Left ventricle myocardium inferior (tissue), 1 donor: ENCODE data around the gene ANKRD39. TPM values are rescaled to one million over a fixed set of nuclear protein-coding genes. Genes with fewer than 3 reads are reported as not detected.

ENCODE experiments used
- DNase-seq: peaks from one replicate; pipeline ENCODE4 v3.0.0-alpha.2; 2020
- H3K27ac ChIP-seq: fragments of 200-600 bp; replicated peaks from 2 replicates; pipeline ENCODE4 v1.8.0; 2021
- H3K27me3 ChIP-seq: fragments of 200-600 bp; 2 replicates; pipeline ENCODE4 v1.8.0; 2021; ENCODE audit warnings: low read depth
- H3K36me3 ChIP-seq: fragments of 200-600 bp; 2 replicates; pipeline ENCODE4 v1.8.0; 2021
- H3K4me1 ChIP-seq: fragments of 200-600 bp; 2 replicates; pipeline ENCODE4 v1.8.0; 2021
- H3K4me3 ChIP-seq: fragments of 200-600 bp; 2 replicates; pipeline ENCODE4 v1.8.0; 2021; ENCODE audit warnings: mild to moderate bottlenecking, moderate library complexity
- H3K9me3 ChIP-seq: fragments of 200-600 bp; replicated peaks from 2 replicates; pipeline ENCODE4 v1.8.0; 2021
- intact Hi-C: fragments of 100-400 bp; cut with micrococcal nuclease; formaldehyde crosslinking; loops from one replicate; pipeline ENCODE4 v1.11.0; 2022
- total RNA-seq: library from RNA; stranded (reverse); fragmentation: NEBNext Ultra II Directional; extraction: Animal tissue kit (Norgen Biotek cat#: 25700); gene quantifications from one replicate; pipeline ENCODE4 v1.2.1, GENCODE V29; 2021
- TF ChIP-seq, protein P1 (sequence below): fragments of 200-600 bp; IDR thresholded peaks from 2 replicates; pipeline ENCODE4 v1.8.0; 2021; ENCODE audit warnings: antibody characterized with exemption, mild to moderate bottlenecking, borderline replicate concordance
- donor health status: DM: no; HTN: yes; CAD: no; lungs with severe emphysema.

ANKRD39 gene
- total RNA-seq, 1 donor from 2014 or later = 14.3 TPM

DNA sequence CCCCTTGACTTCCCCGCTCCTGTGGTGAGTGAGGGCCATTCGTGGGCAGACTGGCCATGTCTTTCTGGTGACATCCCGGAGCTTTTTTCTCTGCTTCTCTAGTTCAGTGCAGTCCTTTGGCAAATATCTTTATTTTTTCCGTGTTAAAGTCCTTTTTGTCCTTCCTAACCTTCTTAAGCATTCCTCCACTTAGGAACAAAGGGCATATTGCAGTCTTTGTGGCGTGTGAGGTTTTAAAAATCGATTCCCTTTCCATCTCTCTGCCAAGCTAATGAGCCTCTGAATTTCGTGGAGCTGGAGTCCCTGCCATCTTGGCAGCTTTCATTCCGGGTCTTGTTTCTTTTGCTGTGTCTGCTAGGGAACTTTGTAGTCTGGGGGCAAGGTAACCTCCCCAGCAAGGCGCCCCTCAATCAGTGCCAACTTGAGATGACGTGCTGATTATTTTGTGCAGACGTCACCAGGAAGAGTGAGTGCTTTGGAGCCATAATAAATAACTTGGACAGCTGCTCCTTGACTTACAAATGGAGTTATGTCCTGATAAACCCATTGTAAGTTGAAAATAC is 36.6 kb downstream of the ANKRD39 start:
- Histone ChIP-seq H3K36me3 (peaks cover 36% of the 10 kb centered on the region), H3K9me3 (no peaks in the 10 kb centered on the region), H3K27ac (no peak overlapping the region), H3K4me1 (peaks cover 78% of the 10 kb centered on the region), H3K27me3 (no peaks in the 10 kb centered on the region), H3K4me3 (no peak overlapping the region)
- DNase-seq = no peak
- intact Hi-C loops = no loop called here
- TF ChIP-seq, protein P1, sequence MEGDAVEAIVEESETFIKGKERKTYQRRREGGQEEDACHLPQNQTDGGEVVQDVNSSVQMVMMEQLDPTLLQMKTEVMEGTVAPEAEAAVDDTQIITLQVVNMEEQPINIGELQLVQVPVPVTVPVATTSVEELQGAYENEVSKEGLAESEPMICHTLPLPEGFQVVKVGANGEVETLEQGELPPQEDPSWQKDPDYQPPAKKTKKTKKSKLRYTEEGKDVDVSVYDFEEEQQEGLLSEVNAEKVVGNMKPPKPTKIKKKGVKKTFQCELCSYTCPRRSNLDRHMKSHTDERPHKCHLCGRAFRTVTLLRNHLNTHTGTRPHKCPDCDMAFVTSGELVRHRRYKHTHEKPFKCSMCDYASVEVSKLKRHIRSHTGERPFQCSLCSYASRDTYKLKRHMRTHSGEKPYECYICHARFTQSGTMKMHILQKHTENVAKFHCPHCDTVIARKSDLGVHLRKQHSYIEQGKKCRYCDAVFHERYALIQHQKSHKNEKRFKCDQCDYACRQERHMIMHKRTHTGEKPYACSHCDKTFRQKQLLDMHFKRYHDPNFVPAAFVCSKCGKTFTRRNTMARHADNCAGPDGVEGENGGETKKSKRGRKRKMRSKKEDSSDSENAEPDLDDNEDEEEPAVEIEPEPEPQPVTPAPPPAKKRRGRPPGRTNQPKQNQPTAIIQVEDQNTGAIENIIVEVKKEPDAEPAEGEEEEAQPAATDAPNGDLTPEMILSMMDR = no peak

- TF ChIP-seq, protein P1 = no peak
- DNase-seq = no peak
- Histone ChIP-seq H3K4me3 (peak overlapping the region; percentile 90), H3K27me3 (no peaks in the 10 kb centered on the region), H3K36me3 (peaks cover 24% of the 10 kb centered on the region), H3K9me3 (no peaks in the 10 kb centered on the region), H3K27ac (peak overlapping the region; percentile 60), H3K4me1 (peaks cover 84% of the 10 kb centered on the region)
- intact Hi-C loops = no loop called here
These were observed 37.8 kb downstream of the ANKRD39 start for GRCh38 chr2:96819876-96820511.

- Histone ChIP-seq H3K27ac (peak overlapping the region; percentile 60), H3K36me3 (peaks cover 18% of the 10 kb centered on the region), H3K27me3 (no peaks in the 10 kb centered on the region), H3K4me1 (peaks cover 80% of the 10 kb centered on the region), H3K4me3 (peak overlapping the region; percentile 90), H3K9me3 (no peaks in the 10 kb centered on the region)
- TF ChIP-seq, protein P1 = no peak
- DNase-seq = peak; percentile 51
- intact Hi-C loops = no loop called here
These were observed 38.5 kb downstream of the ANKRD39 start for GRCh38 chr2:96819128-96819875.

- intact Hi-C loops = no loop called here
- no peaks in the 10 kb centered on the region for H3K27me3 ChIP-seq
- H3K4me3 ChIP-seq = peak overlapping the region; percentile 90
- no peak for DNase-seq
- no peaks in the 10 kb centered on the region for H3K9me3 ChIP-seq
- H3K4me1 ChIP-seq = peaks cover 76% of the 10 kb centered on the region
- TF ChIP-seq, protein P1 = no peak
- peaks cover 10% of the 10 kb centered on the region for H3K36me3 ChIP-seq
- no peak overlapping the region for H3K27ac ChIP-seq
These were observed 39.9 kb downstream of the ANKRD39 start for GRCh38 chr2:96817882-96818281.

- TF ChIP-seq, protein P1 = no peak
- Histone ChIP-seq H3K4me3 (peak overlapping the region; percentile 90), H3K9me3 (no peaks in the 10 kb centered on the region), H3K36me3 (peaks cover 4% of the 10 kb centered on the region), H3K4me1 (peaks cover 76% of the 10 kb centered on the region), H3K27me3 (no peaks in the 10 kb centered on the region), H3K27ac (peak overlapping the region; percentile 100)
- DNase-seq = no peak
- intact Hi-C loops = no loop called here
These were observed 40.7 kb downstream of the ANKRD39 start for GRCh38 chr2:96816836-96817702.
